GM12878 (cell line): ENCODE results near the gene C3orf70. TPM values are rescaled to one million over a fixed set of nuclear protein-coding genes. Genes with fewer than 3 reads are reported as not detected.
"Not testable (repeated sequence)": the region's sequence is repeated elsewhere in the genome, so short reads cannot be mapped to it uniquely, and the experiment has no call there.

Source experiments
- ATAC-seq: fragments of 200-7000 bp; cut with Tn5 transposase; 3 replicates; pipeline ENCODE4 v1.9.1; 2020; ENCODE audit warnings: mild to moderate bottlenecking, moderate library complexity
- BruUV-seq: library from RNA; stranded (reverse); fragments of 400-500 nt; replicated peaks from 2 replicates; lab custom pipeline; 2021; lab: Mats Ljungman, UMichigan
- CTCF ChIA-PET: fragments of 300-600 bp; sonication (Branson Sonifier 250); formaldehyde crosslinking; extraction: SDS; loops from one replicate; lab custom pipeline; 2021; ENCODE audit warnings: inconsistent platforms; lab: Yijun Ruan, JAX
- POLR2A ChIA-PET: fragments of 350-600 bp; formaldehyde crosslinking; extraction: SDS; loops from one replicate; lab custom pipeline; 2021; ENCODE audit warnings: inconsistent platforms; lab: Charles Lee
- RAD21 ChIA-PET: fragments of 300-600 bp; sonication (Branson Sonifier 250); formaldehyde crosslinking; loops from one replicate; lab custom pipeline; 2023; ENCODE audit warnings: antibody characterized with exemption; ENCODE audit not compliant: unreplicated experiment; lab: Charles Lee
- SMC1A ChIA-PET: fragments of 300-600 bp; sonication (Branson Sonifier 250); formaldehyde crosslinking; loops from one replicate; lab custom pipeline; 2023; ENCODE audit not compliant: unreplicated experiment, uncharacterized antibody; lab: Charles Lee
- DNase-seq: peaks from one replicate; pipeline ENCODE4 v3.0.0-alpha.2; 2011; ENCODE audit warnings: low read depth, low spot score
- FAIRE-seq: peaks from 3 replicates; lab custom pipeline; 2011; peaks lifted over from hg19 to GRCh38; lab: Jason Lieb, UNC
- H2AFZ ChIP-seq: 2 replicates; pipeline ENCODE4 v1.6.0; 2011; ENCODE audit warnings: low read depth, low read length, control low read depth; ENCODE audit not compliant: control insufficient read depth
- H3K27ac ChIP-seq: 2 replicates; pipeline ENCODE4 v1.5.1; 2011; ENCODE audit warnings: control low read depth; ENCODE audit not compliant: control insufficient read depth, insufficient read depth
- H3K27me3 ChIP-seq, 2 experiments: replicated peaks in 1 of 2; 2 replicates each; pipeline versions ENCODE4 v1.6.0 to v1.6.1; 2011; ENCODE audit warnings: low read length in 1 of 2; ENCODE audit not compliant: control insufficient read depth in 2 of 2, insufficient read depth in 2 of 2
- H3K36me3 ChIP-seq, 2 experiments: 2 replicates each; pipeline ENCODE4 v1.5.1; 2011; ENCODE audit warnings: low read length in 1 of 2; ENCODE audit not compliant: control insufficient read depth in 2 of 2, insufficient read depth in 2 of 2
- H3K4me1 ChIP-seq: 2 replicates; pipeline ENCODE4 v1.6.1; 2011; ENCODE audit warnings: mild to moderate bottlenecking, low read length, moderate library complexity, mixed read lengths; ENCODE audit not compliant: control insufficient read depth, insufficient read depth
- H3K4me2 ChIP-seq: 2 replicates; pipeline ENCODE4 v1.6.0; 2011; ENCODE audit warnings: control low read depth; ENCODE audit not compliant: control insufficient read depth, insufficient read depth
- H3K4me3 ChIP-seq: fragments of 200-600 bp; sonication (generic); 2 replicates; pipeline ENCODE4 v1.5.1; 2016
- H3K79me2 ChIP-seq: 2 replicates; pipeline ENCODE4 v1.6.0; 2011; ENCODE audit warnings: low read length; ENCODE audit not compliant: control insufficient read depth, insufficient read depth
- H3K9ac ChIP-seq: 2 replicates; pipeline ENCODE4 v1.8.0; 2011; ENCODE audit warnings: low read length, control low read depth, mixed read lengths; ENCODE audit not compliant: control insufficient read depth, insufficient read depth
- H3K9me3 ChIP-seq: replicated peaks from 3 replicates; pipeline ENCODE4 v1.5.1; 2011; ENCODE audit warnings: mild to moderate bottlenecking, low read length; ENCODE audit not compliant: control insufficient read depth, insufficient read depth
- H4K20me1 ChIP-seq: 2 replicates; pipeline ENCODE4 v1.6.0; 2011; ENCODE audit not compliant: control insufficient read depth, insufficient read depth
- BCLAF1 ChIP-seq: fragments of 450-650 bp; IDR thresholded peaks from 2 replicates; pipeline ENCODE4 v1.6.1; 2017; ENCODE audit warnings: antibody characterized with exemption, mild to moderate bottlenecking, moderate library complexity
- CBFB ChIP-seq: IDR thresholded peaks from 2 replicates; pipeline ENCODE4 v1.6.1; 2016; ENCODE audit warnings: antibody characterized with exemption, low read depth
- CEBPZ ChIP-seq: fragments of 150-350 bp; IDR thresholded peaks from 2 replicates; pipeline ENCODE4 v1.6.1; 2016; ENCODE audit warnings: low read depth, low read length
- JUND ChIP-seq: IDR thresholded peaks from 2 replicates; pipeline ENCODE4 v1.6.1; 2012; ENCODE audit warnings: low read depth, mild to moderate bottlenecking, low read length, improper control_type of control experiment, moderate library complexity
- RFX5 ChIP-seq: IDR thresholded peaks from 2 replicates; pipeline ENCODE4 v1.6.1; 2011; ENCODE audit warnings: low read depth, low read length, improper control_type of control experiment
- SRF ChIP-seq, 2 experiments: IDR thresholded peaks; 2 replicates each; pipeline ENCODE4 v1.6.1; 2011; ENCODE audit warnings: low read depth in 2 of 2, low read length in 2 of 2, mild to moderate bottlenecking in 1 of 2, moderate library complexity in 1 of 2
- SUZ12 ChIP-seq: fragments of 200-600 bp; sonication (generic); IDR thresholded peaks from one replicate; pipeline ENCODE4 v1.6.1; 2018; ENCODE audit warnings: antibody characterized with exemption, mild to moderate bottlenecking; ENCODE audit not compliant: unreplicated experiment
- ZBTB11 ChIP-seq: fragments of 450-650 bp; formaldehyde crosslinking; IDR thresholded peaks from 2 replicates; pipeline ENCODE4 v1.5.0; 2022; ENCODE audit warnings: mild to moderate bottlenecking, missing genetic modification characterization
- ZNF24 ChIP-seq: fragments of 450-650 bp; IDR thresholded peaks from 2 replicates; pipeline ENCODE4 v1.6.1; 2017; ENCODE audit warnings: antibody characterized with exemption, mild to moderate bottlenecking
- WGBS: methylation state at CpG from one replicate; pipeline ENCODE4 v1.1.6; 2016; ENCODE audit warnings: low lambda C conversion rate; ENCODE audit not compliant: insufficient replicate concordance, insufficient coverage; ENCODE audit errors: missing lambda C conversion rate; 5-methylcytosine and 5-hydroxymethylcytosine counted together
- in situ Hi-C: fragments of 300-500 bp; cut with MboI; formaldehyde crosslinking; loops from 9 replicates; pipeline ENCODE4 v1.14.3; 2018; ENCODE audit warnings: mixed read lengths
- intact Hi-C: fragments of 100-400 bp; cut with micrococcal nuclease; formaldehyde crosslinking; loops from one replicate; pipeline ENCODE4 v1.14.2; 2022; ENCODE audit not compliant: unreplicated experiment
- polyA plus RNA-seq, 11 experiments: library from polyadenylated mRNA; depleted of rRNA in 4 of 11; unstranded in 6 of 11; stranded (reverse) in 5 of 11; fragments of >200 nt; fragmentation: Nextera tagmentation in 4 of 11; fragmentation: Illumina TruSeq in 1 of 11; extraction: Ambion mirVana in 4 of 11; extraction: Trizol in 1 of 11; gene quantifications; 1 replicate in 1 of 11; 2 replicates in 10 of 11; pipeline versions ENCODE4 v1.2.1 to v1.2.3, GENCODE V29; 2011 to 2016; ENCODE audit warnings: inconsistent platforms in 2 of 11, missing spikeins in 2 of 11, low read depth in 1 of 11
- total RNA-seq, 4 experiments: library from RNA; depleted of rRNA in 3 of 4; stranded (reverse); fragments of >200 nt in 3 of 4; fragmentation: Illumina TruSeq in 1 of 4; extraction: Trizol in 1 of 4; gene quantifications; 2 replicates each; pipeline versions ENCODE4 v1.2.1 to v1.2.3, GENCODE V29; 2013 to 2021

C3orf70 gene
- total and polyA plus RNA-seq, 10 of the 15 experiments (the other 5 are each of a cell fraction or from before 2014, with no cell fraction given): 0.03 to 0.04 TPM; not detected in 8

GRCh38 chr3:185112186-185112585 lies 40.7 kb downstream of the C3orf70 start (continued):
- TF ChIP-seq CEBPZ (no peak), BCLAF1 (no peak), CBFB (no peak), ZNF24 (no peak), SRF (IDR thresholded peaks at IDR 0.05; ENCODE audit: low read depth in 2 of 2, low read length in 2 of 2) (no peak), ZBTB11 (CRISPR knock-in tag) (no peak), SUZ12 (no peak), JUND (no peak), RFX5 (no peak)

- intact Hi-C loops, DNase-seq, H3K27ac ChIP-seq, in situ Hi-C loops, H3K4me3 ChIP-seq, H3K4me2 ChIP-seq, H3K79me2 ChIP-seq, H3K9me3 ChIP-seq, FAIRE-seq, SMC1A ChIA-PET, H4K20me1 ChIP-seq, RAD21 ChIA-PET, BruUV-seq, H3K36me3 ChIP-seq, H3K9ac ChIP-seq, ATAC-seq, H3K4me1 ChIP-seq, H3K27me3 ChIP-seq, CTCF ChIA-PET, H2AFZ ChIP-seq: not testable (repeated sequence)
- WGBS: 97% methylated on average over 2 of the region's 2 CpGs
- POLR2A ChIA-PET: interaction anchor here (0.6 kb wide), 1 partner anchor 343 kb away, joined by 3 read pairs; no protein-coding TSS in a partner anchor
Measured at GRCh38 chr3:185109012-185109411, 43.8 kb downstream of the C3orf70 start.
